Measurements from ENCODE around the gene SCO1. TPM values are rescaled to one million over a fixed set of nuclear protein-coding genes. Genes with fewer than 3 reads are reported as not detected.
A peak's percentile ranks its signal among the peaks of the same experiment; 100 is the strongest.

Gene SCO1
- total RNA-seq, 1 donor from 2014 or later, result 35.1 TPM

DNA sequence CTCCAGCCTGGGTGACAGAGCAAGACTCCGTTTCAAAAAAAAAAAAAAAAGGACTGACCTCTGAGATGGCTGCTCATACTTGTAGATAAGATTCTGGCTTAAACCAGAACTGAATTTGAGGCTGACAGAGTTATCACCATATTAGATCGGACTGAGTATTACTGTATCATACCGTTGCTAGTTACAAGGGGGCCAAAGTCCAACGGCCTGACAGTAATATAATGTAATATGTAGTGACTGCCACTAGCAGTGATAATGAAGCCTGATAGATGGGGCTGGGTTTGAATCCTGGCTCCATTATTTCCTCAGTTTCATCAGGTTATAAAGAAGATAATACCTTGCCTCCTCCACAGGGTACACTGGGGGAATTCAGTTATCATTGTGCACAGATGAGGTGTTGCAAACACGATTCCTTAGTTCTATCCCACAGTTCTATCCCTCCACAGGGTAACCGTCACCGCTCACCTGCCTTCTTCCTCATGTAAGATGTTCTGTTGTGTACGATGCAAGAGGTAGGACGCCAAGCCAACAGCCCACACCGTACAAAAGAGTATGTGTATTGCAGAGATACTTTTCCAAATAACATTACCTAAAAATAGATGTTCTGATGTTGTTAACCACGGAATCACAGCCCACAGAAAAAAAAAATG, 27.3 kb upstream of the SCO1 start:
- Mint-ChIP-seq H3K36me3 (no peaks in the 10 kb centered on the region), H3K4me1 (ENCODE audit: unreplicated experiment) (no peaks in the 10 kb centered on the region), H3K9me3 (no peaks in the 10 kb centered on the region), H3K27ac (peak overlapping the region; percentile 19), H3K4me3 (no peak overlapping the region), H3K27me3 (no peaks in the 10 kb centered on the region)
- TF ChIP-seq, protein P1, sequence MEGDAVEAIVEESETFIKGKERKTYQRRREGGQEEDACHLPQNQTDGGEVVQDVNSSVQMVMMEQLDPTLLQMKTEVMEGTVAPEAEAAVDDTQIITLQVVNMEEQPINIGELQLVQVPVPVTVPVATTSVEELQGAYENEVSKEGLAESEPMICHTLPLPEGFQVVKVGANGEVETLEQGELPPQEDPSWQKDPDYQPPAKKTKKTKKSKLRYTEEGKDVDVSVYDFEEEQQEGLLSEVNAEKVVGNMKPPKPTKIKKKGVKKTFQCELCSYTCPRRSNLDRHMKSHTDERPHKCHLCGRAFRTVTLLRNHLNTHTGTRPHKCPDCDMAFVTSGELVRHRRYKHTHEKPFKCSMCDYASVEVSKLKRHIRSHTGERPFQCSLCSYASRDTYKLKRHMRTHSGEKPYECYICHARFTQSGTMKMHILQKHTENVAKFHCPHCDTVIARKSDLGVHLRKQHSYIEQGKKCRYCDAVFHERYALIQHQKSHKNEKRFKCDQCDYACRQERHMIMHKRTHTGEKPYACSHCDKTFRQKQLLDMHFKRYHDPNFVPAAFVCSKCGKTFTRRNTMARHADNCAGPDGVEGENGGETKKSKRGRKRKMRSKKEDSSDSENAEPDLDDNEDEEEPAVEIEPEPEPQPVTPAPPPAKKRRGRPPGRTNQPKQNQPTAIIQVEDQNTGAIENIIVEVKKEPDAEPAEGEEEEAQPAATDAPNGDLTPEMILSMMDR (conservative IDR thresholded peaks at IDR 0.05), result no peak
- no peak for DNase-seq (ENCODE audit: extremely low spot score, unreplicated experiment)

DNA sequence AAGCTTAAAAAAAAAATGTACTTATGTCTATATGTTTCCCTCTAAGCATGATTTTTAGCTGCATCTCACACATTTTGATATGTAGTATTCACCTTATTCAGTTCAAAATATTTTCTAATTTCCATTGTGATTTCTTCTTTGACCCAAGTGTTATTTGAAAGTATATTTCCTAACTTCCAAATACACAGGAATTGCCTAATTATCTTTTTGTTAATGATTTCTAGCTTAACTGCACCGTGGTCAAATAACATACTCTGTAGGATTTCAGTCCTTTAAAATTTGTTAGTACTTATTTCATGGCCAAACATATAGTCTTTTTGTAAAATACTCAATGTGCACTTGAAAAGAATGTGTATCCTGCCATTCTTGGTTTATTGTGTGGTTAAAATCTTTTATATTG, 21.2 kb upstream of the SCO1 start:
- no peak overlapping the region for H3K27ac Mint-ChIP-seq
- H3K4me1 Mint-ChIP-seq (ENCODE audit: unreplicated experiment), result no peaks in the 10 kb centered on the region
- H3K36me3 Mint-ChIP-seq, result no peaks in the 10 kb centered on the region
- no peaks in the 10 kb centered on the region for H3K27me3 Mint-ChIP-seq
- H3K4me3 Mint-ChIP-seq, result no peak overlapping the region
- DNase-seq (ENCODE audit: extremely low spot score, unreplicated experiment), result no peak
- no peaks in the 10 kb centered on the region for H3K9me3 Mint-ChIP-seq
- TF ChIP-seq, protein P1 (conservative IDR thresholded peaks at IDR 0.05), result no peak

DNA sequence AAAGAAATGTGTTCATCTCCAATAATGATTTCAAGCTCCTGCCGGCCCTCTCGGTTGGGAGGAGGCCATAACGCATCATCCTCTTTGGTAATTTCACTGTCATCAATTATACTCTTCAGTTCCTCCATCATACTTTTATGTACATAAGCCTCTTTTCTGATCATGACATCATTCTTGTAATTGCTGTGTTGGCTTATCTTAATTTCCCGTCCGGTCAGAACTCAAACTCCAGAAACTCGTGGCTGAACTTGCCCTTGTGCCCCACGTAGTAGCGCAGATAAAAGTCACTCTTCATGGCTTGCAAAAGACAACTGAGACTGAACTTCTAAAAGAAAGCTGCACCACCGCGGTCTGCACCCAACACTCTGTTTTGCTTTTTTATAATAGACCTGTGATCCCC, 18.9 kb upstream of the SCO1 start:
- H3K9me3 Mint-ChIP-seq, result no peaks in the 10 kb centered on the region
- TF ChIP-seq, protein P1 (conservative IDR thresholded peaks at IDR 0.05), result no peak
- no peak for DNase-seq (ENCODE audit: extremely low spot score, unreplicated experiment)
- no peak overlapping the region for H3K4me3 Mint-ChIP-seq
- H3K27ac Mint-ChIP-seq, result no peak overlapping the region
- H3K4me1 Mint-ChIP-seq (ENCODE audit: unreplicated experiment), result no peaks in the 10 kb centered on the region
- peaks cover 6% of the 10 kb centered on the region for H3K36me3 Mint-ChIP-seq
- H3K27me3 Mint-ChIP-seq, result no peaks in the 10 kb centered on the region

DNA sequence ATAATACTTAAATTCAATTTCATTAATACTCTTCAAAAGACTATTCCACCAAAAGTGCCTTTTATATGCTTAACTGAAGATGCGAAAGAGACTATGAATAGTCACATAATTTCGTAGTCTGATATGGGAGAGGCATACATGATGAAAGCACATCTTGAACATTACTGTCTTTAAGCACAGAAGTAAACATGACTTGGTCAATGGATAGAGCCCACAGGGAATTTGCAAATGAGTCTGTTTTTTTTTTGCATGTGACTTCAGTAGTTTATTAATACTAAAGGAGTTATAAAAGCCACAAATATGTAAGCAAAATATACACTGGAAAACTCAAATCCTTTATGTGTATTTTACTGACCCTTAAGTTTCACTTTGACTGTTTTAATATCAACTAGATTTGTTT, 16.0 kb upstream of the SCO1 start:
- no peaks in the 10 kb centered on the region for H3K4me1 Mint-ChIP-seq (ENCODE audit: unreplicated experiment)
- no peak overlapping the region for H3K27ac Mint-ChIP-seq
- no peak for DNase-seq (ENCODE audit: extremely low spot score, unreplicated experiment)
- peaks cover 17% of the 10 kb centered on the region for H3K36me3 Mint-ChIP-seq
- TF ChIP-seq, protein P1 (conservative IDR thresholded peaks at IDR 0.05), result no peak
- H3K27me3 Mint-ChIP-seq, result no peaks in the 10 kb centered on the region
- no peak overlapping the region for H3K4me3 Mint-ChIP-seq
- no peaks in the 10 kb centered on the region for H3K9me3 Mint-ChIP-seq

DNA sequence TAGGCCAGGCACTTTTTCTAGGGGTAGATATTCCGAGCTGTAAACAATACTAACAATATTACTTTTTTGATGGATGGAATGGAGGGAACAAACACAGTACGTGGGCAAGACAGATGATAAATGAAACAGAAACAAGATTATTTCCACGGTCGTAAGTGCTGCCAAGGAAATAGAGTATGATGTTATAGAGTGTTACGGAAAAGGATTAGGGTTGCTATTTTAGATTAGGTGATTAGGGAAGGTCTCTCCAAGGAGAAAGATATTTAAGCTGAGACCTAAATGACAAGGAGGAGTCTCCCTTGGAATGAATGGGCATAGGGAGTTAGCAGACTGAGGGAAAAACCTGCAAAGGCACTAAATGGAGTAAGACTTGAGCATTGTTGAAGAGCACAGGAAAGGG, 8.4 kb upstream of the SCO1 start:
- H3K36me3 Mint-ChIP-seq, result peaks cover 17% of the 10 kb centered on the region
- no peaks in the 10 kb centered on the region for H3K27me3 Mint-ChIP-seq
- no peak overlapping the region for H3K27ac Mint-ChIP-seq
- peaks cover 10% of the 10 kb centered on the region for H3K4me1 Mint-ChIP-seq (ENCODE audit: unreplicated experiment)
- no peak for DNase-seq (ENCODE audit: extremely low spot score, unreplicated experiment)
- no peak overlapping the region for H3K4me3 Mint-ChIP-seq
- no peaks in the 10 kb centered on the region for H3K9me3 Mint-ChIP-seq
- TF ChIP-seq, protein P1 (conservative IDR thresholded peaks at IDR 0.05), result no peak

DNA sequence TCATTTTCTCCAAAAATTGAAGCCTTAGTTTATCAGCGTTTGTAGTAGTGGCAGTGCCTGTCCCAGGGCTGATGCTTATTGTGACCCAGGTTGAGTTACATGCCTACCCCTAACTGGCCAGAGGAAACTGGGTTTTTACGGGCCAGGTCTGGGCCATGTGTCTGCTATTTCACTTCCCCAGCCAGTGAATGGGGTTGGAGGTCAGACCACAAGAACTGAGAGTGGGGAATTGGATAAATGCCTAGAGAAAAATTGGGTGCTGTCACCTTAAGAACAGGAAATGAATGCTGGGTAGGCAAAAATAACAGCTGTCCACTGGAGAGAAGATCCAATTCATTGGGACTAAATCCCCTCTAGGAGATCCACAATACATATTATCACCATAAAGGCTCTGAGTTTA, 5.2 kb upstream of the SCO1 start:
- no peak for DNase-seq (ENCODE audit: extremely low spot score, unreplicated experiment)
- TF ChIP-seq, protein P1 (conservative IDR thresholded peaks at IDR 0.05), result no peak
- Mint-ChIP-seq H3K27ac (no peak overlapping the region), H3K27me3 (no peaks in the 10 kb centered on the region), H3K36me3 (peaks cover 11% of the 10 kb centered on the region), H3K4me1 (ENCODE audit: unreplicated experiment) (peaks cover 15% of the 10 kb centered on the region), H3K4me3 (no peak overlapping the region), H3K9me3 (no peaks in the 10 kb centered on the region)

All from type B pancreatic cell (in vitro differentiated cells).